ENCODE results near the gene ACVR2B.

The ACVR2B gene

DNA sequence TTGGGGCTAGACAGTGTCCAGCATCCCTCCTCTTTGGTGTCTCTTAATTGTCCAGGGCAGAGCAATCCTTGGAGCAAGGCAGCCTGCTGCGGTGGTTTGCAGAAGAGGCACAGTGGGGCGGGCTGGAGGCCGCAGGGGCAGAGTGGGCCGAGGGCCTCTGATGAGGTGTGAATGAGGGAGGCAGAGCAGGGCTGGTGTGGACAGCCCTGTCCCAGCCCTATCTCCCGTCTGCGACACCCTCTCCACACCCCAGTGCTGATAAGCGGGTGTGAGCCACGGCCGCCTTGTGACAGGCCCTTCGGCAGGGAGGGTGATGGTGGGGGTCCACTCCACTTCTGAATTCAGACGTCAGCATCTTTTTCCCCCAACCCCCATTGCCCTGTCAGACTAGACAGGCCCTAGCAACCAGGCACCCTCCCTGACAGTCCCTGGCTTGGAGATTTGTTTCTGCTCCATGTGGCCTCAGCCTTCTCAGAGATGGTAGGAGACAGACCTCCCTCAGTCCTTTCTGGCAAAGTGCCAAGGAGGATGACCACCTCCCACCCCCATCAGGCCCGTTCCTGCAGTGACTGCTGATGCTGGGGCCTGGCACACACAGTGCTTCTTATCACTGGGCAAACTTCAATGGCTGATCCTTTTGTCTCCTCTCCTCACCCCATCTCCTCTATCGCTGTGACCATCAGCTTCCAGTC is 79.7 kb downstream of the ACVR2B start:
- no peak for DNase-seq (ENCODE audit: low spot score)

DNA sequence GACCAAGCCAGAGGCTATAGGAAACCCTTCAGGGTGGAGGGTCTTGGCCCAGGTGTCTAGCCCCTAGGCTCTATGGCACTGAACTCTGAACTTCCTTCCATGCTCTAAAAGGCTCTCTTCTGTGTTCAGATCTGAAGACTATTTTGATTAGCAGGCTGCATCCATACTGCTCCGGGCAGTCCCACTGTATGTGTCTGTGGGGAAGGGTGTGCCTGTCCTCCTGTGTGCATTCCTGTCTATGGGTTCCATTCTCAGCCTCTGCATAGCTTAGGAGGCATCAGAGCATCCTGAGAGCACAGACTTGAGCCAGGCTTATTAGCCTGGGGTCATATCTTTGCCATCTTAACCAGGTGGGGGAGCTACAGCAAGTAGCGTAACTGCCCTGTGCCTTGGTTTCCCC is 80.5 kb downstream of the ACVR2B start:
- DNase-seq (ENCODE audit: low spot score), result no peak

- DNase-seq (ENCODE audit: low spot score), result no peak
Observed at GRCh38 chr3:38534604-38535003, 80.9 kb downstream of the ACVR2B start.

GRCh38 chr3:38536671-38537070 is 83.0 kb downstream of the ACVR2B start:
- no peak for DNase-seq (ENCODE audit: low spot score)

DNA sequence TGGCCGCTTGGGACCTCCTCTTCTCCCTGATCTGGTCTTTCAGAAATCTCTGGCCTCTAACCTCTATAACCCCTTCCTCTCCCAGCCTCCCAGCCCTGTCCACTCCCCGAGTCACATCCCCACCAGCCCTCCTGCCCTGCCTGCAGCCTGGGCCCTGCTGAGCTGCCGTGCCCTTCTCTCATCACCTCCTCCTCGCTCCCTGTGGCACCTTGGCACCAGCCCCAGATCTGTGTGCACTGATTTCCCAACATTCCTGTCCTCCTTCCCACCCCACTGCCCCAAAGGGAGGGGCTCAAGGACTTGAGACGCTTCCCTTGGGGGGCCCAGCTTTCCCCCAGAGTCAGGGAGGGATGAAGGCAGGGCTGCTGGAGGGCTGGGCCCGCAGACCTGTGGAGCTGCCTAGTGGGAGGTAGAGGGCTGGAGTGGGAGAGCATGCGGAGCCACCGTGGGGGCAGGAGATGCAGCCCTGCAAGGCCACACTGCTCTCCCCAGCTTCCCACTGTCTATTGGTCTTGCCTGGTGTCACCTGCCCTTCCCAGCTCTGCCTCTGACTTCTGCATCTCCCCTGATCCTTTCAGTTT is 85.2 kb downstream of the ACVR2B start:
- DNase-seq (ENCODE audit: low spot score), result no peak

DNA sequence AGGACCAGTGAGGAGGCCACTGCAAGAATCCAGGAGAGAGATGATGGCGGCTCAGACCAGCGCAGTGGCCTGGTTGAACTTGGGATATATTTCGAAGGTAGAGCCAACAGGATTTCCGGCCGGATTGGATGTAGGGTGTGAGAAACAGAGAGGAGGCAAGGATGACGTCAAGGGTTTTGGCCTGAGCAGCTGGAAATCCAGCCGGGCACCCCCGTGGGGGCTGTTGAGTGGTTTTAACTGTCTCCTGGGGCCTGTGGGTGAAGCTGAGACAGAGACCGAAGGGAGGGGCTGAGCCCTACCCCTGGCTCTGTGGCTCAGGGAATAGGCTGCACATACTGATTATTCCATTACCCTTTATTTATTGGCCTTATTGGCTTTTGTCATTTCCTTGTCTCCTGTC is 88.1 kb downstream of the ACVR2B start:
- DNase-seq (ENCODE audit: low spot score), result no peak

Data from COLO829 (cell line).